ENCODE data around the gene PCARE.

GRCh38 chr2:29024882-29025430 lies 49.4 kb downstream of the PCARE start:
- TF ChIP-seq CTCF (IDR thresholded peaks at IDR 0.05) (no peak), EZH2 (IDR thresholded peaks at IDR 0.05; ENCODE audit: borderline replicate concordance, insufficient read depth, low read depth, low read length, poor library complexity, severe bottlenecking) (no peak)

Measured in B cell (primary cell).